ENCODE results near the gene SLC7A1.

SLC7A1 gene

DNA sequence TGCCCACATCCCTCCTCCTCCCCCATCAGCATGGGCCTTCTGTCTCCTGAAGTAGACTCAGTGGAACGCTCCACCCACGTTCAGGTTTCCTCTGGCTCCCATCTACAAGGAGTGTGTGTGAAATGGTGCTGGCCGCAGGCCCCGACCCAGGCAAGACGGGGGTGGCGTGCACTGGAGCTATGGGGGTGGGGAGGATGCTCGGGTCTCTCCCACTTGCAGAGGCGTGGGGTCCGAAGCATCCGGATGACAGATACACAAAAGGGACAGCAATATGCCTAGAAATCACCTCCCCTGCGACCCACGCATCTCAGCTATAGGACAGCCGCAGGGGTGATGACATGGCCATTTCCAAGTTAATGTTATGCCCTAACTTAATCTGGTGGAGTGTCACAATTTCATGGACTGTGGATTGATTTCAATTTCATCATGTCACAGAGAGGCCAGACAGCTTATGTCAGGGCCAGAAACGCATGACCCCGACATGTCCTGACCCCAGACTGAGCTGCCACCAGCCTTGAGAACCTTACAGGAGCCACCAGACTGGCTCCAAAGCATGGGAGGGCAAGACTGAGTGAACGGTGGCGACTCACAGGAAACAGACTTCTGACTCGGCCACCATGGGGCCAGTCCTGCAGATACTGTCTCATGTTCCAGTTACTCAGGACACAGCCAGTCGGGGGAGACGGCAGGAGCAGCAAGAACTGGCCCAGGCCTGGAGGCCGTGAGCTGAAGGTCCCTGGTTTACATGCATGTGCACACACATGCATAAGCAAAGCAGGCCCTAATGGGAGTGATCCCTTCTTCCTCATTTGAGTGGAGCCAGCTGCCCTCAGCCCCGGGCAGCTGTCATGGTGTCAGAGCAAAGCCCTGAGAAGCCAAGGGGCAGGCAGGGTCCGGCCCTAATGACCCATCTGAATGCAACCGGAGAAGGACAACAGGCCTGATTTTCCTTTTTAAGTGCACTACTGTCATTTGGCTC is 82.2 kb downstream of the SLC7A1 start:
- peak; percentile 66 for DNase-seq (ENCODE audit: low read depth)
- TF ChIP-seq POLR2A (IDR thresholded peaks at IDR 0.05; ENCODE audit: extremely low read depth, insufficient read length) = no peak
- TF ChIP-seq, protein P1, sequence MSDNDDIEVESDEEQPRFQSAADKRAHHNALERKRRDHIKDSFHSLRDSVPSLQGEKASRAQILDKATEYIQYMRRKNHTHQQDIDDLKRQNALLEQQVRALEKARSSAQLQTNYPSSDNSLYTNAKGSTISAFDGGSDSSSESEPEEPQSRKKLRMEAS (IDR thresholded peaks at IDR 0.05; ENCODE audit: low read depth, low read length) = peak; percentile 41; the same call in 1 of the 2 replicates
- no peak overlapping the region for H3K4me3 ChIP-seq (ENCODE audit: low read depth, low read length)

DNA sequence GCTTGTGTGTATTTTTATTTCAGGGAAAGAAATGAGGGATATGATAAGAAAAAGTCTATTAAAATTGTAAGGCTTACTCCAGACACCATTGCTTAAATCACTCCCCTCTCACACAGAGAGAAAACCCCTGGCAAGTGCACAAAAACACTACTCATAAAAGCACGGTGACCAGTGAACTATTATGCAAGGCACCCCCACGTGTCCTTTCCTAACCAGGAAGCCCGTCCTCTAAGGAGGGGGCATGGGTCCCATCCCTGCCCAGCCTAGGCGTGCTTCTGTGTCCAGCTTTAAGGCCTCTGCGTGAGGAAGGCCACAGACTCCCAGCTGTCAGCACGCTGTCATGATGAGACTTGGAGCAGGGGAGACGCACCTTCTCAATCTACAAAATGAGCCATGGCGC is 83.5 kb downstream of the SLC7A1 start:
- peak; percentile 25 for DNase-seq (ENCODE audit: low read depth)
- TF ChIP-seq CTCF (IDR thresholded peaks at IDR 0.05; ENCODE audit: low read depth, low read length) (no peak), MYC (IDR thresholded peaks at IDR 0.05; ENCODE audit: low read depth, low read length) (0 out of 2 replicates have a peak, but pooled peaks have one; percentile 32)
- TF ChIP-seq, protein P1 (IDR thresholded peaks at IDR 0.05; ENCODE audit: low read depth, low read length) = peak; percentile 71

GRCh38 chr13:29511106-29511796 is 84.2 kb downstream of the SLC7A1 start:
- H3K4me3 ChIP-seq (ENCODE audit: low read depth, low read length) = no peak overlapping the region
- TF ChIP-seq, protein P1 (IDR thresholded peaks at IDR 0.05; ENCODE audit: low read depth, low read length) = no peak
- TF ChIP-seq MYC (IDR thresholded peaks at IDR 0.05; ENCODE audit: low read depth, low read length) (no peak), CTCF (IDR thresholded peaks at IDR 0.05; ENCODE audit: low read depth, low read length) (no peak), POLR2A (IDR thresholded peaks at IDR 0.05; ENCODE audit: extremely low read depth, insufficient read length) (no peak)
- DNase-seq (ENCODE audit: low read depth) = no peak

More for the DNA sequence above, 83.5 kb downstream of the SLC7A1 start:
- no peak overlapping the region for H3K4me3 ChIP-seq (ENCODE audit: low read depth, low read length)

DNA sequence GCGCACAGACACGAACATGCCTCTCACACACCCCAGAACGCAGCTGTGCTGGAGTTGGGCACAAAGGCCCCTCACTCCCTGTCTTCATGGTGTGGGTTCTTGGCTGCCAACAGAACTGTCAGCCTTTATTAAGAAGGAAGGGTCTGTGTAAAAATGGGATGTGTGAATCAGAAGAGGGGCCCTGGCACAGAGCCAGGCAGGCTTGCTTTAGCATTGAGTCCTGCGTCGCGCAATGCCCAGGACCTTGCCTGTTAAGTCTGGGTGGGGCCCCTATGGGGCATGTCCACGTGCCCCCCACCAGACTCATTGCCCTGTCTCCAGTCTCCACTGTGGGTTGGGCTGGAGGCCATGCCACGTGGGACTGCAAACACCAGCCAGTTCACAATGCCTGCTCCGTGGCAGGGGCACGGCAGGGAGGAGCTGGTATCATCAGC is 84.8 kb downstream of the SLC7A1 start:
- TF ChIP-seq CTCF (IDR thresholded peaks at IDR 0.05; ENCODE audit: low read depth, low read length) = no peak
- no peak for TF ChIP-seq POLR2A (IDR thresholded peaks at IDR 0.05; ENCODE audit: extremely low read depth, insufficient read length)
- TF ChIP-seq MYC (IDR thresholded peaks at IDR 0.05; ENCODE audit: low read depth, low read length) = no peak
- TF ChIP-seq, protein P1 (IDR thresholded peaks at IDR 0.05; ENCODE audit: low read depth, low read length) = no peak
- no peak for DNase-seq (ENCODE audit: low read depth)
- no peak overlapping the region for H3K4me3 ChIP-seq (ENCODE audit: low read depth, low read length)

DNA sequence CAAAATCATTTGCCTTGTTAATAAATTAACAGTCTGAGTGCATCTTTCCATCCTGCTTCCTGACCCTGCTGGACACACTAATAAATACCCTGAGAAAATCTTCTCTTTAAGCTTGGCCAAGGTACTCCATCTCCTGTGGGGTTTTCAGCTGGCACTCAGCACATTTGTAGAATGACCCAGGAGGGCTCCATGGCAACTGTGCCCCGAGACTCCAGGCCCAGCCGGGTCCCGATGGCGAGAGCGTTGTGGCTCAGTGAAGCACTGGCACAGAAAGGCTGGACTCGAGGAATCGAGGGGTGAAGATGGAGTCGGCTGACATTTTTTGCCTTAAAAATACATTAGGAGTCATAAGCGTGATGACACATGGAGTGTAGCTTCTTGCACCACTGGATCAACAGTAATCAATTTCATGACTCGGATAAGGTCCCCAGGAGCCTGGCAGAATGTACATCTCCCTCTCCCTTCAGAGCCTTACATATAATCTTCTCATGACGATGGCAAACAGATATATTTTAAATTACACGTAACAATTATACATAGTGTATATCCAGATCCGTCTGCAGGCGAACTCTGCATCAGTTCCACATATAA is 85.4 kb downstream of the SLC7A1 start:
- DNase-seq (ENCODE audit: low read depth) = no peak
- no peak overlapping the region for H3K4me3 ChIP-seq (ENCODE audit: low read depth, low read length)
- no peak for TF ChIP-seq CTCF (IDR thresholded peaks at IDR 0.05; ENCODE audit: low read depth, low read length)
- no peak for TF ChIP-seq MYC (IDR thresholded peaks at IDR 0.05; ENCODE audit: low read depth, low read length)
- TF ChIP-seq, protein P1 (IDR thresholded peaks at IDR 0.05; ENCODE audit: low read depth, low read length) = no peak
- TF ChIP-seq POLR2A (IDR thresholded peaks at IDR 0.05; ENCODE audit: extremely low read depth, insufficient read length) = no peak

All from NB4 (cell line).